A204.1 (cell line): ENCODE data around the gene OGDH.
A peak's percentile ranks its signal among the peaks of the same experiment; 100 is the strongest.
"Not testable (repeated sequence)": the region's sequence is repeated elsewhere in the genome, so short reads cannot be mapped to it uniquely, and the experiment has no call there.

Experiments
- FAIRE-seq: peaks from 2 replicates; lab custom pipeline; 2012; peaks lifted over from hg19 to GRCh38; lab: Jason Lieb, UNC

The OGDH gene

GRCh38 chr7:44606341-44607140 is at the start of gene OGDH:
Gene OGDH, plus strand, starts transcription at chr7:44606627. Its CDS starts 17,717 bp downstream, at chr7:44624344.
- peak; percentile 21 for FAIRE-seq

GRCh38 chr7:44557485-44557884 is 48.9 kb upstream of the OGDH start:
- FAIRE-seq = no peak

- FAIRE-seq = no peak
These were observed 46.9 kb upstream of the OGDH start for GRCh38 chr7:44559485-44559884.

GRCh38 chr7:44561481-44561880 is 44.9 kb upstream of the OGDH start:
- FAIRE-seq = no peak

- no peak for FAIRE-seq
These were observed 44.3 kb upstream of the OGDH start for GRCh38 chr7:44561962-44562621.

GRCh38 chr7:44562622-44562962 is 43.8 kb upstream of the OGDH start:
- FAIRE-seq = not testable (repeated sequence)

- FAIRE-seq = no peak
These were observed 43.2 kb upstream of the OGDH start for GRCh38 chr7:44563171-44563679.

- FAIRE-seq = no peak
These were observed 41.8 kb upstream of the OGDH start for GRCh38 chr7:44564606-44565005.

- no peak for FAIRE-seq
These were observed 41.2 kb upstream of the OGDH start for GRCh38 chr7:44565097-44565794.

GRCh38 chr7:44565795-44566559 is 40.5 kb upstream of the OGDH start:
- no peak for FAIRE-seq

- FAIRE-seq = no peak
These were observed 39.7 kb upstream of the OGDH start for GRCh38 chr7:44566680-44567079.

- FAIRE-seq = no peak
These were observed 38.5 kb upstream of the OGDH start for GRCh38 chr7:44567884-44568283.

GRCh38 chr7:44568771-44569560 is 37.5 kb upstream of the OGDH start:
- no peak for FAIRE-seq

- FAIRE-seq = no peak
These were observed 36.5 kb upstream of the OGDH start for GRCh38 chr7:44569959-44570358.

GRCh38 chr7:44572771-44573170 is 33.7 kb upstream of the OGDH start:
- no peak for FAIRE-seq

GRCh38 chr7:44573464-44574286 is 32.8 kb upstream of the OGDH start, which contains the start of gene DDX56:
Gene DDX56, minus strand, starts transcription at chr7:44573908. Its CDS starts 13 bp downstream, at chr7:44573895.
- peak; percentile 27 for FAIRE-seq

- no peak for FAIRE-seq
These were observed 32.0 kb upstream of the OGDH start for GRCh38 chr7:44574287-44574872.

GRCh38 chr7:44575054-44575453 is 31.4 kb upstream of the OGDH start:
- no peak for FAIRE-seq

GRCh38 chr7:44576228-44576627 is 30.2 kb upstream of the OGDH start:
- no peak for FAIRE-seq
